Cardiac muscle cell (in vitro differentiated cells and primary cell): ENCODE data around the gene MICAL2. TPM values are rescaled to one million over a fixed set of nuclear protein-coding genes. Genes with fewer than 3 reads are reported as not detected.

Experiments used
- DNase-seq, 2 donors: peaks; one replicate each; pipeline versions ENCODE4 v3.0.0 to v3.0.0-alpha.2; 2010 to 2017; ENCODE audit warnings: low read depth in 1 of 2, low spot score in 1 of 2
- H3K27ac ChIP-seq: fragments of 200-600 bp; sonication (generic); 2 replicates; pipeline ENCODE4 v1.5.1; 2016
- H3K27me3 ChIP-seq: fragments of 200-600 bp; sonication (generic); 2 replicates; pipeline ENCODE4 v1.6.0; 2016; ENCODE audit warnings: control low read depth
- H3K36me3 ChIP-seq: fragments of 200-600 bp; sonication (generic); 2 replicates; pipeline ENCODE4 v1.5.1; 2016; ENCODE audit warnings: control low read depth
- H3K4me1 ChIP-seq: fragments of 200-600 bp; sonication (generic); 2 replicates; pipeline ENCODE4 v1.8.1; 2017; ENCODE audit warnings: low read depth, mild to moderate bottlenecking, mixed run types
- H3K4me3 ChIP-seq: fragments of 200-600 bp; sonication (generic); 2 replicates; pipeline ENCODE4 v1.5.1; 2016; ENCODE audit warnings: mild to moderate bottlenecking
- H3K9me3 ChIP-seq: fragments of 200-600 bp; sonication (generic); 2 replicates; pipeline ENCODE4 v1.5.1; 2017; ENCODE audit warnings: low read depth, mild to moderate bottlenecking, control low read depth
- polyA plus RNA-seq: library from polyadenylated mRNA; unstranded; fragments of >200 nt; fragmentation: Nextera tagmentation; extraction: Ambion mirVana; gene quantifications from 2 replicates; pipeline ENCODE4 v1.2.1, GENCODE V29; 2016
- total RNA-seq: library from RNA; depleted of rRNA; stranded (reverse); fragments of >200 nt; gene quantifications from 2 replicates; pipeline ENCODE4 v1.2.3, GENCODE V29; 2016
- TF ChIP-seq, protein P1 (sequence below): IDR thresholded peaks from 2 replicates; pipeline ENCODE4 v1.5.1; 2012; ENCODE audit warnings: low read depth, mild to moderate bottlenecking, low read length

Gene MICAL2
- total and polyA plus RNA-seq, 2 experiments from 2014 or later: 153 to 178 TPM

DNA sequence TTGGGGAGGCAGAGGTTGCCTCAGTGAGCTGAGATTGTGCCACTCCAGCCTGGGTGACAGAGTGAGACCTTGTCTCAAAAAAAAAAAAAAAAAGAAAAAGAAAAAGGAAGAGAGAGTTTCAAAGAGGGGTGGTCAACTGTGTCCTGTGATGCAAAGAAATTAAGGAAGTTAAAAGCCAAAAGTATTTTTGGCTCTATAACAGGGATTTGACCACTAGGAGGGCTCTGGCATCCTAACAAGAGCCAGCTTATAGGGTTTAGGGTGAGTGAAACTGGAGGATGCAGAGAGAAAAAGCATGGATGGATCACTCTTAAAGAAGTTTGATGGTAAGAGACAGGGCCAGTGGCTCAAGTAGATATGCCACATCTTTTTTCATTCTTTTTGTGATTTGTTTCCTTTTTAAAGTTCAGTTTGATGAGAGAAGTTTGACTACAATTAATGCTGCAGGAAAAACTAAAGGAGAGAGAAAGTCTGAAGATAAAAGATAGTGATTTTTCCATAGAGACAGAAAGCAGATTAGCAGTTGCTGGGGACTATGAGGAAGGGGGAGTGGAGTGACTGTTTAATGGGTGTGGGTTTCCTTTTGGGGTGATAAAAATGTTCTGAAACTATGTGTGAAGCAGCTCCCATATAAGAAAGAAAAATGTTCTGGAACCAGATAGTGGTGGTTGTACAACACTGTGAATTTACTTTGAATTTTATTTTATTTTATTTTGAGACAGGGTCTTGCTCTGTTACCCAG, 11.1 kb upstream of the MICAL2 start:
- H3K27me3 ChIP-seq: no peaks in the 10 kb centered on the region
- no peak overlapping the region for H3K27ac ChIP-seq
- H3K36me3 ChIP-seq: no peaks in the 10 kb centered on the region
- TF ChIP-seq, protein P1, sequence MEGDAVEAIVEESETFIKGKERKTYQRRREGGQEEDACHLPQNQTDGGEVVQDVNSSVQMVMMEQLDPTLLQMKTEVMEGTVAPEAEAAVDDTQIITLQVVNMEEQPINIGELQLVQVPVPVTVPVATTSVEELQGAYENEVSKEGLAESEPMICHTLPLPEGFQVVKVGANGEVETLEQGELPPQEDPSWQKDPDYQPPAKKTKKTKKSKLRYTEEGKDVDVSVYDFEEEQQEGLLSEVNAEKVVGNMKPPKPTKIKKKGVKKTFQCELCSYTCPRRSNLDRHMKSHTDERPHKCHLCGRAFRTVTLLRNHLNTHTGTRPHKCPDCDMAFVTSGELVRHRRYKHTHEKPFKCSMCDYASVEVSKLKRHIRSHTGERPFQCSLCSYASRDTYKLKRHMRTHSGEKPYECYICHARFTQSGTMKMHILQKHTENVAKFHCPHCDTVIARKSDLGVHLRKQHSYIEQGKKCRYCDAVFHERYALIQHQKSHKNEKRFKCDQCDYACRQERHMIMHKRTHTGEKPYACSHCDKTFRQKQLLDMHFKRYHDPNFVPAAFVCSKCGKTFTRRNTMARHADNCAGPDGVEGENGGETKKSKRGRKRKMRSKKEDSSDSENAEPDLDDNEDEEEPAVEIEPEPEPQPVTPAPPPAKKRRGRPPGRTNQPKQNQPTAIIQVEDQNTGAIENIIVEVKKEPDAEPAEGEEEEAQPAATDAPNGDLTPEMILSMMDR: peak; percentile 22
- no peaks in the 10 kb centered on the region for H3K9me3 ChIP-seq
- H3K4me3 ChIP-seq: no peak overlapping the region
- H3K4me1 ChIP-seq: peaks cover 18% of the 10 kb centered on the region
- DNase-seq: no peak

GRCh38 chr11:12100429-12100828, 10.0 kb upstream of the MICAL2 start:
- H3K9me3 ChIP-seq: no peaks in the 10 kb centered on the region
- no peaks in the 10 kb centered on the region for H3K36me3 ChIP-seq
- no peaks in the 10 kb centered on the region for H3K27me3 ChIP-seq
- H3K27ac ChIP-seq: no peak overlapping the region
- TF ChIP-seq, protein P1: no peak
- H3K4me1 ChIP-seq: peaks cover 7% of the 10 kb centered on the region
- DNase-seq: no peak
- H3K4me3 ChIP-seq: no peak overlapping the region

DNA sequence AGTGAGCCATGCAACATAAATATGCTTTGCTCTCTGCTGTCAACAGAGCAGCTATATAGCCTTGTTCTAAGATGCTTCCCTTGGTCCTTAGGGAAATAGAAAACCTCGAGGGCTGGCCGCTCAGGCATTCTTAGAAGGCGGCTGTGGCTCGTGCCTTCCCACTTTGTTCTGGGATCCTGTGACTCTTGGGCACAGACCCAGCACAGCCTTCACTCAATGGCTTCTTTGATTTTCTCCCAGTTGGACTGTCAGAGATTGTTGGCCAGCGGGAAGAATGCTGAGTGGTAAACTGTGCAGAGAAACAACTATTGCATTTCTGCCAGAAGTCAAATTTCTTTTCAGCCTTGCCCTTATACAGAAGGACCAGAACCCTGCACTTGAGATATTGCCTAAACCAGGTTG, 9.5 kb upstream of the MICAL2 start:
- TF ChIP-seq, protein P1: no peak
- no peaks in the 10 kb centered on the region for H3K9me3 ChIP-seq

DNA sequence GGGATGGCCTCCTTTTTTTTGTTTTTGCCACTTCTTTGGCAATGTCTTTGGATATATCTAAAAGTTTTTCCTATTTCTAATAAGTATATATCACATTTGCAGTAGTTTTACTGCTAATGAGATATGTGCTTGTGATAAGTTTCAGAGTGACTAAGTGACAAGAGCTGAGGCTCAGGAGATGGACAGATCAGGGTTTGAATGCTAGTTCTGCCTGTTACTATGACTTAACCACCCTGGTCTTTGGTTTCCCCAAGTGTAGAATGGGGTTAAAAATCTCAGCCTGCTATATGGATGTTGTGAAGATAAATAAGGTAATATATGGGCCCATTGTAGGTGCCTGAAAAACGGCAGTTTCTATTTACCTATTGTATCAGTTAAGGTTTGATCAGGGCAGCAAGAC, 9.1 kb upstream of the MICAL2 start:
- no peaks in the 10 kb centered on the region for H3K27me3 ChIP-seq
- H3K4me3 ChIP-seq: no peak overlapping the region
- no peaks in the 10 kb centered on the region for H3K36me3 ChIP-seq
- H3K9me3 ChIP-seq: no peaks in the 10 kb centered on the region
- TF ChIP-seq, protein P1: no peak
- no peak overlapping the region for H3K27ac ChIP-seq
- no peak for DNase-seq
- H3K4me1 ChIP-seq: peaks cover 5% of the 10 kb centered on the region

More for the DNA sequence above, 9.5 kb upstream of the MICAL2 start:
- Histone ChIP-seq H3K27ac (no peak overlapping the region), H3K27me3 (no peaks in the 10 kb centered on the region), H3K36me3 (no peaks in the 10 kb centered on the region), H3K4me1 (peaks cover 5% of the 10 kb centered on the region), H3K4me3 (no peak overlapping the region)
- peak in 1 of 2 donors; percentile 55 for DNase-seq

DNA sequence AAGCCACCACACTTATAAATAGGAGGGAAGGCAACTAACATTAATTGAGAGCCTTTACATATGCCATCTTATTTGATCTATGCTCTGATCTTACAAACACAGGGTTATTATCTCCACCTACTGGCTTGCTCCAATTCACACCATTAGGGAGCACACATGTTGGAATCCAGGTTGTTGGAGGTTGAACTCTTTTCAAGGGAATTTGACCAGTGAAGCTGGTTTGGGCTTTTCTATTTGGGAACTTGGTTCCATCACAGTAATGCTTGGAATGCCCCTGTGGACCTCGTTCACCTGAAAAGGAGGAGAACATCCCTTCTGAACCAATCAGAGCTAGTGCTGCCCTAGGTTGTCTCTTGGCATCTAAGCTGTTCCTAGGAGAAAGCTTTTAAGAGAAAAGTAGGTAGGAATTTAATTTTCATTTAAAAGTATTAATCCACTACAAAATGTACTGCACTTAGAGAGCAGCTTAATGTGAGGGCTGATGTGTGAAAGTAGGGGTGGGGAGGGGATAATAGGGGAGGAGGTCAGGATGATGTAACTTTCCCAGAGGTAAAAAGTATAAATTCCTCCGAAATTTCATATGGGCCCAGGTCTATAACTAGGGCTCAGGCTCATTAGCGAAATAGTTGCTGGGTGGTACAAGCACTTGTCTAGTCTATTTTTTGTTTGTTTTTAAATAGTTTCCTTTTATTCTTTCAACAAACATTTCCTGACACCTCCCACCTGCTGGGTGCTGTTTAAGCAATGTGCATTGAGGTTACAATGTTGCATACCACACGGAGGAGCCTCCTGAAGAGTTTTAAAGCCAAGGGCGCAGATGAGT, 7.6 kb upstream of the MICAL2 start:
- H3K27ac ChIP-seq: no peak overlapping the region
- H3K27me3 ChIP-seq: no peaks in the 10 kb centered on the region
- no peaks in the 10 kb centered on the region for H3K9me3 ChIP-seq
- H3K4me3 ChIP-seq: no peak overlapping the region
- peaks cover 5% of the 10 kb centered on the region for H3K4me1 ChIP-seq
- H3K36me3 ChIP-seq: no peaks in the 10 kb centered on the region
- no peak for DNase-seq
- TF ChIP-seq, protein P1: no peak
